Gastroesophageal sphincter (tissue), 4 donors: ENCODE results near the gene UGT2B10. TPM values are rescaled to one million over a fixed set of nuclear protein-coding genes. Genes with fewer than 3 reads are reported as not detected.

ENCODE experiments used
- ATAC-seq: fragments of 150-250 bp; one replicate; pipeline ENCODE4 v1.9.1; 2016; ENCODE audit warnings: mild to moderate bottlenecking, moderate library complexity
- H3K27ac ChIP-seq, 4 donors: fragments of 200-600 bp; sonication (generic) in 3 of 4; 1 replicate in 3 of 4; 2 replicates in 1 of 4; pipeline ENCODE4 v1.5.1; 2016 to 2019
- H3K27me3 ChIP-seq: fragments of 200-600 bp; sonication (generic); one replicate; pipeline ENCODE4 v1.5.1; 2019
- H3K36me3 ChIP-seq, 2 donors: fragments of 200-600 bp; sonication (generic); one replicate each; pipeline ENCODE4 v1.5.1; 2019; ENCODE audit warnings: control low read depth in 1 of 2
- H3K4me1 ChIP-seq, 3 donors: fragments of 200-600 bp; sonication (generic); 1 replicate in 2 of 3; 2 replicates in 1 of 3; pipeline ENCODE4 v1.5.1; 2016 to 2019; ENCODE audit warnings: control low read depth in 2 of 3
- H3K4me3 ChIP-seq, 2 donors: fragments of 200-600 bp; sonication (generic); one replicate each; pipeline ENCODE4 v1.5.1; 2019; ENCODE audit warnings: mild to moderate bottlenecking in 1 of 2, moderate library complexity in 1 of 2
- H3K9me3 ChIP-seq, 3 donors: fragments of 200-600 bp; sonication (generic); one replicate each; pipeline ENCODE4 v1.5.1; 2017 to 2019; ENCODE audit warnings: control low read depth in 2 of 3
- CTCF ChIP-seq, 4 experiments: fragments of 200-600 bp in 2 of 4; fragments of 450-650 bp in 2 of 4; sonication (generic) in 1 of 4; IDR thresholded peaks; one replicate each; pipeline ENCODE4 v1.5.1; 2017 to 2019; ENCODE audit warnings: antibody characterized with exemption in 4 of 4, mild to moderate bottlenecking in 2 of 4, moderate library complexity in 2 of 4
- EP300 ChIP-seq: sonication (generic); formaldehyde crosslinking; IDR thresholded peaks from one replicate; pipeline ENCODE4 v1.6.1; 2017; ENCODE audit warnings: antibody characterized with exemption, mild to moderate bottlenecking
- POLR2A ChIP-seq, 2 donors: fragments of 450-650 bp; IDR thresholded peaks; one replicate each; pipeline ENCODE4 v1.6.1; 2017; ENCODE audit warnings: antibody characterized with exemption in 2 of 2, mild to moderate bottlenecking in 2 of 2, moderate library complexity in 1 of 2
- POLR2AphosphoS5 ChIP-seq: sonication (generic); formaldehyde crosslinking; IDR thresholded peaks from one replicate; pipeline ENCODE4 v1.6.1; 2017; ENCODE audit warnings: antibody characterized with exemption
- WGBS, 2 donors: methylation state at CpG; one replicate each; pipeline ENCODE4 v1.1.5; 2018; ENCODE audit warnings: low coverage in 1 of 2; 5-methylcytosine and 5-hydroxymethylcytosine counted together
- total RNA-seq, 4 donors: library from RNA; depleted of rRNA; stranded (reverse); fragments of >200 nt; gene quantifications; one replicate each; pipeline ENCODE4 v1.1.0, GENCODE V29; 2016

The UGT2B10 gene
- total RNA-seq, 4 donors from 2014 or later: not detected

- no peaks in the 10 kb centered on the region for H3K36me3 ChIP-seq
- H3K4me3 ChIP-seq: no peak overlapping the region
- TF ChIP-seq EP300 (no peak), POLR2AphosphoS5 (no peak), POLR2A (IDR thresholded peaks at IDR 0.05) (no peak), CTCF (IDR thresholded peaks at IDR 0.05) (no peak)
- no peak for ATAC-seq
- H3K27ac ChIP-seq: no peak overlapping the region
- H3K27me3 ChIP-seq: no peaks in the 10 kb centered on the region
- H3K9me3 ChIP-seq: peaks cover 0 to 9% (median 0%) of the 10 kb centered on the region in 3 donors
- H3K4me1 ChIP-seq: no peaks in the 10 kb centered on the region
These were observed 45.3 kb downstream of the UGT2B10 start for GRCh38 chr4:68861057-68861456.

GRCh38 chr4:68864438-68865187, 48.8 kb downstream of the UGT2B10 start:
- no peak for TF ChIP-seq POLR2AphosphoS5
- no peak for TF ChIP-seq CTCF (IDR thresholded peaks at IDR 0.05)
- TF ChIP-seq POLR2A (IDR thresholded peaks at IDR 0.05): no peak
- TF ChIP-seq EP300: no peak
- Histone ChIP-seq H3K4me3 (no peak overlapping the region), H3K4me1 (no peaks in the 10 kb centered on the region), H3K27ac (no peak overlapping the region), H3K9me3 (no peaks in the 10 kb centered on the region), H3K27me3 (no peaks in the 10 kb centered on the region), H3K36me3 (no peaks in the 10 kb centered on the region)
- no peak for ATAC-seq
- WGBS, 2 donors: 64 to 84% methylated on average over 6 of the region's 6 CpGs

- TF ChIP-seq POLR2A (IDR thresholded peaks at IDR 0.05) (no peak), CTCF (IDR thresholded peaks at IDR 0.05) (no peak), EP300 (no peak), POLR2AphosphoS5 (no peak)
- WGBS, 2 donors: 62 to 64% methylated on average over 2 to 4 of the region's 4 CpGs
- H3K36me3 ChIP-seq: no peaks in the 10 kb centered on the region
- no peak overlapping the region for H3K4me3 ChIP-seq
- no peaks in the 10 kb centered on the region for H3K9me3 ChIP-seq
- no peak overlapping the region for H3K27ac ChIP-seq
- no peaks in the 10 kb centered on the region for H3K27me3 ChIP-seq
- ATAC-seq: no peak
- no peaks in the 10 kb centered on the region for H3K4me1 ChIP-seq
These were observed 49.4 kb downstream of the UGT2B10 start for GRCh38 chr4:68865188-68865638.

- Histone ChIP-seq H3K27me3 (no peaks in the 10 kb centered on the region), H3K27ac (no peak overlapping the region), H3K4me3 (no peak overlapping the region), H3K4me1 (no peaks in the 10 kb centered on the region), H3K36me3 (no peaks in the 10 kb centered on the region), H3K9me3 (no peaks in the 10 kb centered on the region)
- TF ChIP-seq CTCF (IDR thresholded peaks at IDR 0.05) (no peak), EP300 (no peak), POLR2AphosphoS5 (no peak), POLR2A (IDR thresholded peaks at IDR 0.05) (no peak)
- WGBS, 2 donors: 84 to 88% methylated on average over 5 of the region's 5 CpGs
- no peak for ATAC-seq
These were observed 50.0 kb downstream of the UGT2B10 start for GRCh38 chr4:68865760-68866159.

- Histone ChIP-seq H3K27me3 (no peaks in the 10 kb centered on the region), H3K36me3 (no peaks in the 10 kb centered on the region), H3K9me3 (no peaks in the 10 kb centered on the region), H3K4me1 (no peaks in the 10 kb centered on the region), H3K27ac (no peak overlapping the region), H3K4me3 (no peak overlapping the region)
- 79 to 88% methylated on average over 3 to 8 of the region's 8 CpGs for WGBS, 2 donors
- ATAC-seq: no peak
- TF ChIP-seq POLR2A (IDR thresholded peaks at IDR 0.05) (no peak), EP300 (no peak), POLR2AphosphoS5 (no peak), CTCF (IDR thresholded peaks at IDR 0.05) (no peak)
These were observed 53.5 kb downstream of the UGT2B10 start for GRCh38 chr4:68869274-68869773.
